Lower leg skin (tissue), 4 donors: ENCODE results near the gene GRIA2. TPM values are rescaled to one million over a fixed set of nuclear protein-coding genes. Genes with fewer than 3 reads are reported as not detected.

Experiments
- DNase-seq, 2 donors: peaks; one replicate each; pipeline ENCODE4 v3.0.0-alpha.2; 2019; ENCODE audit warnings: low spot score in 2 of 2
- H3K4me3 ChIP-seq: fragments of 200-600 bp; sonication (generic); 2 replicates; pipeline ENCODE4 v1.5.1; 2017; ENCODE audit warnings: mild to moderate bottlenecking, low read depth; ENCODE audit not compliant: poor library complexity, severe bottlenecking
- CTCF ChIP-seq, 3 donors: fragments of 450-650 bp; IDR thresholded peaks; one replicate each; pipeline ENCODE4 v1.5.1; 2016; ENCODE audit warnings: antibody characterized with exemption in 3 of 3, mild to moderate bottlenecking in 3 of 3, moderate library complexity in 2 of 3
- POLR2A ChIP-seq, 2 donors: fragments of 450-650 bp; IDR thresholded peaks; one replicate each; pipeline ENCODE4 v1.6.1; 2016 to 2017; ENCODE audit warnings: antibody characterized with exemption in 2 of 2, mild to moderate bottlenecking in 1 of 2, moderate library complexity in 1 of 2
- WGBS, 2 donors: methylation state at CpG; one replicate each; pipeline ENCODE4 v1.1.5; 2018; 5-methylcytosine and 5-hydroxymethylcytosine counted together
- intact Hi-C: fragments of 100-400 bp; cut with DNase I; formaldehyde crosslinking; loops from one replicate; pipeline ENCODE4 v1.15.0; 2023; ENCODE audit warnings: low total_unique reads
- total RNA-seq, 4 donors: library from RNA; depleted of rRNA; stranded (reverse); fragments of >200 nt; gene quantifications; one replicate each; pipeline ENCODE4 v1.1.0, GENCODE V29; 2016

The GRIA2 gene
- total RNA-seq, 4 donors from 2014 or later, result 0.30 to 3.9 (median 2.5) TPM

- TF ChIP-seq POLR2A (IDR thresholded peaks at IDR 0.05) (no peak), CTCF (IDR thresholded peaks at IDR 0.05) (no peak)
- no peak for DNase-seq
- H3K4me3 ChIP-seq, result no peak overlapping the region
- intact Hi-C loops, result loop anchor here (5.0 kb wide), 1 partner anchor 625 kb away; no protein-coding TSS in a partner anchor
- 85 to 86% methylated on average over 4 of the region's 4 CpGs for WGBS, 2 donors
Observed at GRCh38 chr4:157287445-157287844, 66.9 kb downstream of the GRIA2 start.

- WGBS, 2 donors, result 56 to 65% methylated on average over 3 of the region's 3 CpGs
- H3K4me3 ChIP-seq, result no peak overlapping the region
- intact Hi-C loops, result no loop called here
- DNase-seq, result no peak
- TF ChIP-seq CTCF (IDR thresholded peaks at IDR 0.05) (no peak), POLR2A (IDR thresholded peaks at IDR 0.05) (no peak)
Observed at GRCh38 chr4:157290622-157291021, 70.1 kb downstream of the GRIA2 start.

GRCh38 chr4:157291071-157291470 lies 70.5 kb downstream of the GRIA2 start:
- DNase-seq, result no peak
- intact Hi-C loops, result no loop called here
- 62 to 66% methylated on average over 3 of the region's 3 CpGs for WGBS, 2 donors
- H3K4me3 ChIP-seq, result no peak overlapping the region
- no peak for TF ChIP-seq POLR2A (IDR thresholded peaks at IDR 0.05)
- no peak for TF ChIP-seq CTCF (IDR thresholded peaks at IDR 0.05)

GRCh38 chr4:157293673-157294072 lies 73.1 kb downstream of the GRIA2 start:
- WGBS, 2 donors, result 94% methylated on average over 4 of the region's 4 CpGs
- intact Hi-C loops, result no loop called here
- DNase-seq, result no peak
- no peak for TF ChIP-seq CTCF (IDR thresholded peaks at IDR 0.05)
- no peak for TF ChIP-seq POLR2A (IDR thresholded peaks at IDR 0.05)
- no peak overlapping the region for H3K4me3 ChIP-seq

GRCh38 chr4:157294575-157294974 lies 74.0 kb downstream of the GRIA2 start:
- no peak for DNase-seq
- intact Hi-C loops, result no loop called here
- TF ChIP-seq CTCF (IDR thresholded peaks at IDR 0.05), result no peak
- TF ChIP-seq POLR2A (IDR thresholded peaks at IDR 0.05), result no peak
- WGBS, 2 donors, result 54 to 57% methylated on average over 2 of the region's 2 CpGs
- H3K4me3 ChIP-seq, result no peak overlapping the region

GRCh38 chr4:157300701-157301100 lies 80.2 kb downstream of the GRIA2 start:
- TF ChIP-seq POLR2A (IDR thresholded peaks at IDR 0.05) (no peak), CTCF (IDR thresholded peaks at IDR 0.05) (no peak)
- H3K4me3 ChIP-seq, result no peak overlapping the region
- no peak for DNase-seq
- WGBS, 2 donors, result 40 to 42% methylated on average over 2 of the region's 2 CpGs
- intact Hi-C loops, result no loop called here
